ENCODE data around the gene OGDH.
A peak's percentile ranks its signal among the peaks of the same experiment; 100 is the strongest.

Gene OGDH

DNA sequence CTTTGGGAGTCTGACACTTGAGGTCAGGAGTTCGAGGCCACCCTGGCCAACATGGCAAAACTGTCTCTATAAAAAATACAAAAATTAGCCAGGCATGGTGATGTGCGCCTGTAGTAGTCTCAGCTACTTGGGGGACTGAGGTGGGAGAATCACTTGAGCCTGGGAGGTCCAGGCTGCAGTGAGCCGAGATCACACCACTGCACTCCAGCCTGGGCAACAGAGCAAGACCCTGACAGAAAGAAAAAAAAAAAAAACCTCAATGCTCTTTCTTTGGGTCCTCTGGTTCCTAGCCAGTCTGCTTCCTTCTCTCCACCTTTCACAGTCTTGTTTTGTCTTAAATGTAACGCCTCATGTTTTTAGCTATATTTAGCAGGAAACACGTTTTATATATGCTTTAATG lies 9.4 kb downstream of the OGDH start:
- DNase-seq: no peak
- intact Hi-C loops (cut with DNase I): no loop called here

DNA sequence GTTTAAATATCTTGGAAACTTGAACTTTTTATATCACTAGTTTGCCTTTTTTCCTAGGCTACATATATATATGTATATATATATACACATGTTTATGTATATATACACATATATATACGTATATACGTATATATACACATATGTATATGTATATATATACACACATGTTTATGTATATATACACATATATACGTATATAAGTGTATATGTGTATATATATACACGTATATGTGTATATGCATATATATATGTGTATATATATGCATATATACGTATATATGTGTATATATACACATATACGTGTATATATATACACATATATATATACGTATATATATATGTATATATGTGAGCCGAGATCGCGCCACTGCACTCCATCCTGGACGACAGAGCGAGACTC lies 10.1 kb downstream of the OGDH start:
- DNase-seq: no peak
- intact Hi-C loops (cut with DNase I): no loop called here

DNA sequence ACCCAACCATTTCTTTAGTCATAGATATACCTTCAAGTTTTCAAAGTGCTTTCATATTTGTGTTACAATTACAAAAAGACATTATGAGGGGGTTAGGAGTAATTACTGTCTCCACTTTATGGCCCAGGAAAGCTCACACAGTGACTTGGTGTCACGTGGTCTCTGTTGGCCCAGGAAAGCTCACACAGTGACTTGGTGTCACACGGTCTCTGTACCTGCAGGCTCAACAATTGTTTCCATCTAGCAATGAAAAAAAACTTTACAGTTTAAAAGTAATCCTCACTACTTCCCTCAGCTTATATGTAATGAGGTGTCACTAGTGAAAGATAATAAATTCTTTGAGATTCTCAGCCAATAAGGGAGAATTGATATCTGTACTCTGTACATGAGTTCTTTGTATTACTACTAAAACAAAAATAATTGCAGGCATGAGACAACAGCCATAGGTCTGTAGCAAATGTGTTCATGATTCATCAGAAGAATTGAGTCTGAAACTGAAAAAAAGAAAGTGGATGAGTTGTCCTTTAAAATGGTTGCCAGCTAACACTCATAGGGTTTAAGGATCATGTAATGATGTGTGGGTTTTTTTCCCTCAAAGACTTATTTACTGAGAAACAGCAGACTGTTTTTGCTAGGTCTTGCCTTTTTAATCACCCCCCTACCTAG lies 10.9 kb downstream of the OGDH start:
- intact Hi-C loops (cut with DNase I): no loop called here
- no peak for DNase-seq

DNA sequence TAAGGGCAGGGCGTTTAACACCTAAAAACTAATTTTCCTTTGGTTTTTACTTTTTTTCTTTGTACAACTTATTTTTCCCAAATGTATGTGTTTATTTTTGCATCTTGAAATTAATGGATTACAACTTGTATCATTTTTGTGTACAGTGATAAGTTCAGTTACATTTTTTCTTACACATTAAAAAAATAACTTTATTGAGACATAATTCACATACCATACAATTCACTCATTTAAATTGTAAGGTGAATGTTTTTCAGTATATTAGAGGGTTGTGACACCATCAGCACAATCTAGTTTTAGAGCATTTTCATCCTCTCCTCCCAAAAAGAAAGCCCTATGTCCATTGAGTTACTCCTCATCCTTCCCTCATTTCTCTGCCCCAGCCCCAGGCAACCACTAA lies 11.6 kb downstream of the OGDH start:
- DNase-seq: no peak
- intact Hi-C loops (cut with DNase I): no loop called here

DNA sequence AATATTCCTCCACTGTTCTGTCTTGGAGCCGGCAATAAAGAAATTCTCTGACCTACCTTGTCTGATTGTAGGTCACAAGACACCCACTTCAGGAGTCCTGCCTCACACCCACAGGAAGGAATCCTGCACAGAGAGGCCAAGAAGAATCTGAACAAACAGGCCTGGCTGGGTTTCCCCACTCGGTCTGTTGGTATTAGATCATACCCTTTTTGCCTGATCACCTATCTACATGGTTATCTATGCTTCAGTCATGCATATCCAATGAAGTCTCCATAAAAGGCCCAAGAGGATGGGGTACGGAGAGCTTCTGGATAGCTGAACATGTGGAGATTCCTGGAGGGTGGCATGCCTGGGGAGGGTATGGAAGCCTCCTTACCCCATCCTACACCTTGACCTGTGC lies 12.3 kb downstream of the OGDH start:
- DNase-seq: peak in 1 of 10 donors; percentile 6
- intact Hi-C loops (cut with DNase I): no loop called here

DNA sequence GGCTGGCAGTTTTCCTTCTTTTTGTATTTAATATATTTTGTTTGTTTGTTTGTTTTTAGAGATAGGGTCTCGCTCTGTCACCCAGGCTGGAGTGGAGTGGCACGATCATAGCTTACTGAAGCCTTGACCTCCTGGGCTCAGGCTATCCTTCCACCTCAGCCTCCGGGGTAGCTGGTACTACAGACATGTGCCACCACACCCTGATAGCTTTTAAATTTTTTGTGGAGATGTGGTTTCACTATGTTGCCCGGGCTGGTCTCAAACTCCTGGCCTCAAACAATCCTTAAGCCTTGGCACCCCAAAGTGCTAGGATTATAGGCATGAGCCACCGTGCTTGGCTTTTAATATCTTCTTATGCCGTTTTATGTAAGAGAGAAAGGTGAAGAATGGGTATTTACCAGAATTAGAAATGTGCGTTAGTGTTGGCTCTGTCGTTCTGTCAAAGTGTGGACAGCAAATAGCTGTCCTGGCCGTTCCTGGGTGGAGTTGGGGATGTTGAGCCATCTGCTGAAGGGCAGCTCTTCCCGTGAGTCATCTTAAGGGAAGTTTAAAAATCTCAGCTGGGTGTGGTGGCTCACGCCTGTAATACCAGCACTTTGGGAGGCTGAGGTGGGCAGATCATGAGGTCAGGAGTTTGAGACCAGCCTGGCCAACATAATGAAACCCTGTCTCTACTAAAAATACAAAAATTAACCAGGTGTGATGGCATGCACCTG lies 14.8 kb downstream of the OGDH start:
- peak in 1 of 10 donors; percentile 24 for DNase-seq
- intact Hi-C loops (cut with DNase I): no loop called here

DNA sequence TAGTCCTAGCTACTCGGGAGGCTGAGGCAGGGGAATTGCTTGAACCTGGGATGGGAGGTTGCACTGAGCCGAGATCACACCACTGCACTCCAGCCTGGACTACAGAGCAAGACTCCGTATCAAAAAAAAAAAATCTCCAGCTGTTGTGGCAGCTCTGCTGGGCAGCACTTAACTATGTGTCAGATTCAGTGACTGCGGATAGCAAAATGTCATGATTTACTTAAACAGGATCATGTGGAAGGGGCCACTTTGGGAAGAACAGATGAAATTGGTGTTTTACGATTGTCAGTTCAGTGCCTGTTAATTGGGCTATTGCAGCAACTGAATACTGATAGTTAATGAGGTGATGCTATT lies 15.3 kb downstream of the OGDH start:
- intact Hi-C loops (cut with DNase I): no loop called here
- peak in 1 of 10 donors; percentile 15 for DNase-seq

DNA sequence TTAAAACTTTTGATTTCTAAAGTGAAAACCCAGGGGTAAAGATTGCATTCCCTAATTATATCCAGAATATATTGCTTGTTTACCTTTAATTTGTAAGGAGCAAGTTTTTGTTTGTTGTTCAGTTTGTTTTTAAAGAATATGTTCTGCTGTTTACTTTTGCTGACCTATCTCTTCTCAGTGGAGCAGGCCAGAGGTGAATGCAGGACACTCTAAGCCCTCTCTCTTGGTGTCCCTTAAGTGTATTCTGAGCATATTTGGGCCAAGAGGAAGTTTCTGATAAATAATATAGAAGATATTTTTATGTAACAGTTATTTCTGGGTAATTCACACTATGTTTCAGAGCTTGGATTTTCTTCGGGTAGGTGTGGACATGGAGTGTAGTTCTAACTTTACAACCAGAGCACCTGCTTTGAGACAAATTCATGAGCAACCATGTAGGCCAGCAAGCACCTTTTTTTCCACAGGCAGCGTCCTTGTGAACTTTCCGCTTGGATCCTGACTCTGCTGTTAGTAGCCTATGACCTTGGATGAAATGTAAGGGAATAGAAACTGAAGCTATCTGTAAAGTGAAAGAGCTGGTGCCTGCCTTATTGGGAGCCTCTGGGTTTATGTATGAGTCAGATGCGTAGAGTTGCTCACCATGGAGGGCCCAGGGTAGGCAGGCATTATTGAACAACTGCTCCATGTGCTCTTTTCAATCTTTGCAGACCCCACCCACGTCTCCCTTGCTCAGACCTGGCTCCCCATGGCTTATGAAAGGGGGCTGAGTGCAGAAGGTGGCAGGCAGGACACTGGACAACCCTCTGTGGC lies 16.1 kb downstream of the OGDH start:
- DNase-seq: no peak
- intact Hi-C loops (cut with DNase I): no loop called here

DNA sequence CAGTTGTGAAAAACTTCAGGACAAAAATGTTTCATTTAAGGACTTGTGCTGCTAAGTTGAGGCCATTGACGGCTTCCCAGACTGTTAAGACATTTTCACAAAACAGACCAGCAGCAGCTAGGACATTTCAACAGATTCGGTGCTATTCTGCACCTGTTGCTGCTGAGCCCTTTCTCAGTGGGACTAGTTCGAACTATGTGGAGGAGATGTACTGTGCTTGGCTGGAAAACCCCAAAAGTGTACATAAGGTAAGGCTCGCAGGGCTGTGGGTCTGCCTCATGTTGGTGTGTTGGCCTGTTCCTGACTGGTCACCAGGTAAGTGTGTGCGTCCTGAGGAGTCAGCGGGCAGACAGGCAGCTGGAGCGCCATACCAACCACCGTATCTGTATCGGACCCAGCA lies 17.9 kb downstream of the OGDH start:
- no peak for DNase-seq
- intact Hi-C loops (cut with DNase I): no loop called here

DNA sequence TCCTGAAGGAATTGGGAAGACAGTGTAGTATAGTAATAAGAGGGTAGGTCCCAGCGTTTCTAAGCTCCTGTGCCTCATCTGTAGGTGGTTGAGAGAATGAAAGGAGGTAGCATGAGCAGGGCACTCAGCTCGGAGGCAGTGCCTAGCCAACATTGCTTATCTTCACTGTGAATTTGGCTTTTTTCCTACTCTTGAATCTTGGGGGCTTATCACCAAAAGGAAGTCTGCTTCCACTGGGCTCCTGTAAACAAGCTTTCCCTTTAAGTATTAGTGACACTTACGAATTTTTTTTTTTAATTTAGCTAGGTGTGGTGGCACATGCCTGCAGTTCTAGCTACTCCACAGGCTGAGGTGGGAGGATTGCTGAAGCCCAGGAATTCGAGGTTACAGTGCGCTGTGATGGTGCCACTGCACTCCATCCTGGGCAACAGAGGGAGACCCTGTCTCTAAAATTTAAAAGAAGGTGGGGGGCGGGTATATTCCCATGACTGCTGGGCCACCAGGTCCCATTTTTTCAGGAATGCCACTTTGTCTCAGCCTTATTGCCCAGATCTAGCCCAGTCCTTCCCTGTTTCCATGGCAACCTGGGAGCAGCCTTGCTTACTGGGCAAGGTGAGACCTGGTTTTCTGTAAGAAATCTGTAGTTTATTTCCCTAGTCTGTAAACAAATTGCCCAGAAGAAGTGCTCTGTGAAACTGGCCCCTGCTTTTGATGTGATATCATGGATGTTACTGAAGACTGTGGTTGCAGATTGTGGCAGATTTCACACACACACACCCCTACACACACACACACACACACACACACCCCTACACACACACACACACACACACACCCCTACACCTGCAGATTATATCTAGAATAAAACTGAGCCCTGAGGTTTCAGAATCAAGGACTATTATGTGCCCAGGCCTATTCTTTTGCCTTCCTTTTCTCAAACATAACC lies 19.4 kb downstream of the OGDH start:
- intact Hi-C loops (cut with DNase I): no loop called here
- no peak for DNase-seq

DNA sequence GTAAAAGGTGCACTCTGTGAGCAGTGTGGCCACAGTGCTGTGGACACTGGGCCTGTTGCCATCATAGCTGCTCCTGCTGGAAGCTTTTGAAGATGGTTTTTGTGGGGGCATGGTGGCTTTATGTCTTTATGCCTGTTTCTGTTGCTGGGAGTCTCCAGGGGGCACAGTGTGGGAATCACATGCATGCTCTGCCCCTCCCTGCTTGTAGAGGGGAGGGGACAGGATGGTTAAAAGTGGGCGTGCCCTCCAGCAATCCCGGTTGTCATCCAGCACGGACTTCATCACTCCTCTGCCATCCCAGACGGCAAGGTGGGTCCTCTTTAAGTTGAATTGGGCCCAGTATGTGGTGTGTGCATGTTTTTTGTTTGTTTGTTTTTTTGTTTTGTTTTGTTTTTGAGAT lies 20.2 kb downstream of the OGDH start:
- DNase-seq: no peak
- intact Hi-C loops (cut with DNase I): no loop called here

DNA sequence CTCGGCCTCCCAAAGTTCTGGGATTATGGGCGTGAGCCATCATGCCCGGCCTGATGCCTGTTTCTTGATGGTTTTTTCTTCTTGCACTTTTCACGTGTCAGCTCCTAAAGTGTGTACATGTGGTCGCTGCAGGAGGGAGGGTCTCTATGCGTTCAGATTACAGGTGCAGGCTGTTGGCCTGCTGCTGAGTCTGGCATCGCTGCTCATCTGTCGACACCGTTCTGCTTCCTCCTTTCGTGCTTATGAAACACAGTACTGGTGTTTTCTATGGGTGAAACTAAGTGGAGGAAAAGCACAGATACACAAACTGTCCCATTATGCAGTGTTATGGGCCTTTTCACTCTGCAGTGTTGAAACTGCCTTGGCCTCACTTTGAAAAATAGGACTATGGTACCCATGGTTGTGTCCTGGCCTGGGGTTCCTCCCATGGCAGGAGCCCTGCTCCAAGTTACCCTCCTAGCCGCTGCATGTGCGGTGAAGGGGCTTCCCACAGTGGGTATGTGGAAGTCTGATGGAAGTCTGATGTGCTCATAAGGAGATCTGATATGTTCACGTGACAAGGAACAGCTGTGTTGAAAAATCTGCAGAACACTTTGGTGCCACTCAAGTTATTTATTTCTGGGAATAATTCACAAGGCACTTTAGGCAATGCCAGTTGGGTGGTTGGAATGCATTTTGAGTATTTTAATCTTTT lies 23.5 kb downstream of the OGDH start:
- intact Hi-C loops (cut with DNase I): no loop called here

DNA sequence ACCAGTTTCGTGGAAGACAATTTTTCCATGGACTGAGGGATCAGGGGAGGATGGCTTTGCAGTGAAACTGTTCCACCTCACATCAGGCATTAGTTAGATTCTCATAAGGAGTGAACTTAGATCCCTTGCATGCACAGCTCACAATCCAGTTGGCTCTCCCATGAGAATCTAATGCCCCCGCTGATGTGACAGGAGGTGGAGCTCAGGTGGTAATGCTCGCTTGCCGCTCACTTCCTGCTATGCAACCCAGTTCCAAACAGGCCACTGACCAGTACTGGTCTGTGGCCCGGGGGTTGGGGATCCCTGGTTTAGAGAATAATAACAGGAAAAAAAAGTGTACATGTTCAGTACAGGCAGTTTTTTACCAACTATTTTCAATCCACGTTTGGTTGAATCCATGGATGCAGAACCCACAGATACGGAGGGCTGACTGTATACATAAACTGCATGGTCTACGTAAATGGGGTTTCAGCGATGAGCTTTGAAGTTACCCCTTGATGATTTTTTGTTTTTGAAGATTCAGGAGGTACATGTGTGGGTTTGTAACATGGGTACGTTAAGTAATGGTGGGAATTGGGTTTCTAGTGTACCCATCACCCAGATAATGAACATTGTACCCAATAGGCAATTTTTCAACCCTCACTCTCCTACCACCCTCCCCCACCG lies 24.5 kb downstream of the OGDH start:
- intact Hi-C loops (cut with DNase I): no loop called here
- no peak for DNase-seq

More for the DNA sequence above, 23.5 kb downstream of the OGDH start:
- no peak for DNase-seq

DNA sequence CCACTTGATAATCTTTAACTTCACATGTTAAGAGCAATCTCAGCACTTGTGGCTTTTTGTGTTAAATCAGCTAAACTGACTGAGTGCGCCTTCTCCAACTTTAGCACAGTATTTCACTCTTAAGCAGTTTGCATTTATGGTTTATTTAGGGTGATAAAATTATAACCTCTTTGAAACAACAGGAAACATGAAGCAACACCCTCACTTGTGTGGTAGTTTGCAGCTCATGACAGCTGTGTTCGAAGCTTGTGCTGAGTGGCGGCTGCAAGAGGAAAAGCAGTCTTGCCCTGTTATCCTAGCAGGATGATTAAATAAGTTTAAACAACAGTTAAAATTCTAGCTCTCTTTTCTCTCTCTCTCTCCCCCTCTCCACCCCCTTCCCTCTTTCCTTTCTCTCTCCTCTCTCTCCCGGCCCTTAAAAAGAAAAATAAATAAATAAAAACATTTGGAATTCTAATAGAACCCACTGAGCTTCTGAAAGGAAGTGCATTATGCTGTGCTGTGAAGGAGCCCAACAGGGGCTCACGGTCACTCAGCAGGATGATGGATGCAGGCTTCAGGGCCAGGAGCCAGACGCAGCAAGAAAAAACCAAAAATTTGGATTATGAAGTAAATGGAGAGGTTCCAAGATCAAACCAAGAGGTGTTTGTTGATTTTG lies 25.2 kb downstream of the OGDH start:
- intact Hi-C loops (cut with DNase I): no loop called here
- DNase-seq: no peak

DNA sequence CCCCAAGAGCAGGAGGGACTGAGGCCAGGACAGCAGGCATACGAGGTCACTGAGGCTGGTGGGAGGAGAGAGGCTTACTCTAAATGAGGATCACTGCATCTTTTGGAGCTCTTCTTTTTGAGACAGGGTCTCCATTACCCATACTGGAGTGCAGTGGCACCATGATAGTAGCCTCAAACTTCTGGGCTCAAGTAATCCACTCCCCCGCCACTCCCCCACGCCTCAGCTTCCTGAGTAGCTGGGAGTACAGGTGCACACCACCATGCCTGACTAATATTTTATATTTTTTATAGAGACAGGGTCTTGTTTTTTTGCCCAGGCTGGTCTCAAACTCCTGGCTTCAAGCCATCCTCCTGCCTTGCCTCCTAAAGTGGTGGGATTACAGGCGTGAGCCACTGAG lies 25.8 kb downstream of the OGDH start:
- intact Hi-C loops (cut with DNase I): no loop called here
- DNase-seq: no peak

DNA sequence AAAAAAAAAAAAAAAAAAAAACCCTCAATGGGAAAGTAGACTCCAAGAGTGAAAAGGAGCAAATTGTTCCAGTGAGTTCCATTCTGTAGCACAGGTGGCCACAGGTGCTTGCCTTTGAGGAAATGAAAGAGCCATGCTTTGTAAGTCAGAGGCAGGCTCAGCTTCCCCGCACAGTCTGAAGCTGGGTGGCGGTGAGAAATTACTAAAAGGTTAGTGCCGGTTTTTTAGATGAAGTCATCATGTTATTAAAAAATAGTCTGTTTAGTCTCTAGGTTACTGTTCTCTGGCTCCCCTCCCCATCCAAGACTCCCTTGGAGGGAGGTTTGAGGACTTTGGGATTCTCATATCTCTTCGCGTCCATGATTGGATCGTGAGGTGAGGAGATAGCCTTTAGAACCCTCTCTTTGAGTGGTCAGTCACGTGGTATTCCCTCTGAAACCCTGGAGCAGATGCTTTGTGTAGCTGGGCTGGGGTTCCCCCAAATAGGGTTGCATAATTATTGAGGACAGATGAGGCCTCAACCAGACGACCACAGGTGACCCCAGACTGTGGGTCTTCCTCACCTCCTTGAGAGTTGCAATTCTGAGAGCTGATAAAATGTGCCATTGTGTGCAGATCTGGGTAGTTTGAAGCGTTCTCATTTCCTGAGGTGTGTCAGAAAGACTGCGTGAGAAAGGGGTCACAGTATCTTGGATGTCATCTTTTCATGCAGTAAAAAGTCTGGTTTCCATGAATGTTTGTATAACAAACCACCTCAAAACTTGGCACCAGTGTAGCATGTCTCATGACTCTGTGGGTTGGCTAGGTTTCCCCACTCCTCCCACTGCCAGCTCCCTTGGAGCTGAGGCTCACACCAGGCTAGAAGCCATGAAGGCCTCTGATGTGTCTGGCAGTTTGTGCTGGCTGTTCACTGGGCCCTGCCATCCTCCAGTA lies 27.1 kb downstream of the OGDH start:
- DNase-seq: peak in 3 of 10 donors; percentile 19 to 46 (median 32)
- intact Hi-C loops (cut with DNase I): no loop called here

DNA sequence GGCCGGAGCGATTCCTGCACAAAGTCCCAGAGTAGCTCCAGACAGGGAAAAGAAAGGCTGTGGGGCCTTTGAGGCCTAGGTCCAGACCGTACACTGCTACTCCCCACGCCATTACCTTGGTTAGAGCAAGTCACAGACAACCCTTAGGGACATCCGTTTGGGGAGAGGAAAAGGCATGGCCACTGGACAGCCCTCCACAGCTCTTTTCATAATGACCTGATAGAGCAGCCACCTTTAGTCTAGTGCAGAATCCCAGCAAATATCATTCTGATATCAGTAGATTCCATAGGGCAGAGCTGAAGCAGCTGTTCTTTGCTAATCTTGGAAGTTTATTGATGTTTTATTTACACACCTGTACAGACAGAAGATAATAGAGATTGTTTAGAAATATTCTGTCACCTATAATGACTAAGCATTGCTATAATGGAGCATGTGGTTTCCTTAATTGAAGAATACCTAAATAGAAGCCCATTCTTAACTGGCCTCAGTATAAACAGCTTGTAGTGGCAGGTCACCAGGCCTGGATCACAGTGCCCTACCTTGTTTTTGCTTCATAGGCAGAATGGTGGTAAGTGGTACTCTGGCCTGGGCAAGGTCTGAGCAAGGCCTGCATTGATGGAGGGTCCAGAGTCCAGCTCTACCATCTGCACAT lies 27.9 kb downstream of the OGDH start:
- no peak for DNase-seq
- intact Hi-C loops (cut with DNase I): no loop called here
